A549 (cell line): ENCODE results near the gene PCNX1.
"Not testable (repeated sequence)": the region's sequence is repeated elsewhere in the genome, so short reads cannot be mapped to it uniquely, and the experiment has no call there.

Source experiments
- POLR2A ChIP-seq: IDR thresholded peaks from 2 replicates; pipeline ENCODE4 v1.6.1; 2012; ENCODE audit warnings: mild to moderate bottlenecking, low read length
- REST ChIP-seq: fragments of 200-600 bp; sonication (generic); IDR thresholded peaks from 2 replicates; pipeline ENCODE4 v1.6.1; 2016; ENCODE audit warnings: antibody characterized with exemption, mild to moderate bottlenecking, moderate library complexity

DNA sequence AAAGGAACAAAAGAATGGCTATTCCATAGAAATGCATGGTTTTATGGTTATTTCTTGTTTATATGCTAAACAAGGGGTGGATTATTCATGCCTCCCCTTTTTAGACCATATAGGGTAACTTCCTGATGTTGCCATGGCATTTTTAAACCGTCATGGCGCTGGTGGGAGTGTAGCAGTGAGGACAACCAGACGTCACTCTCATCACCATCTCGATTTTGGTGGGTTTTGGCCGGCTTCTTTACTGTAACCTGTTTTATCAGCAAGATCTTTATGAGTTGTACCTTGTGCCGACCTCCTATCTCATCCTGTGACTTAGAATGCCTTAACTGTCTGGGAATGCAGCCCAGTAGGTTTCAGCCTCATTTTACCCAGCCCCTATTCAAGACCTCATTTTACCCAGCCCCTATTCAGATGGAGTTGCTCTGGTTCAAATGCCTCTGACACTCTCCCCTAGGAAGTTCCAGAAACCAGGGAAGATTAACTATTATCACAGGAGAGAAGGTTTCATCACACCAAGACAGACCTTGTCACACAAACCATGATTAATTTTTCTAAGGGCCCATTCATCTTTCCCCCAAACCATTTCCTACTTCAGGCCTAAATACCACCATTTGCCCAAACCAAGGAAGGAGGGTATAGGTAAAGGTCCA is 31.3 kb upstream of the PCNX1 start:
- not testable (repeated sequence) for TF ChIP-seq POLR2A, REST
